SK-N-SH (cell line): ENCODE results near the gene BCAS3.

ENCODE experiments used
- ELF1 ChIP-seq: IDR thresholded peaks from 2 replicates; pipeline ENCODE4 v1.4.0; 2012
- EP300 ChIP-seq, 2 experiments: IDR thresholded peaks; 2 replicates each; pipeline versions ENCODE4 v1.4.0 to v1.6.1; 2012; ENCODE audit warnings: borderline replicate concordance in 1 of 2, low read depth in 1 of 2, low read length in 1 of 2
- EZH2phosphoT487 ChIP-seq: fragments of 200-600 bp; sonication (generic); IDR thresholded peaks from 2 replicates; pipeline ENCODE4 v1.6.1; 2017; ENCODE audit warnings: low read depth, mixed run types, mild to moderate bottlenecking, antibody characterized with exemption, moderate library complexity, borderline replicate concordance
- GATA2 ChIP-seq: sonication (generic); formaldehyde crosslinking; IDR thresholded peaks from 2 replicates; pipeline ENCODE4 v1.5.0; 2020; ENCODE audit warnings: mild to moderate bottlenecking, missing genetic modification reagents
- MXI1 ChIP-seq: IDR thresholded peaks from 2 replicates; pipeline ENCODE4 v1.6.1; 2012; ENCODE audit warnings: mild to moderate bottlenecking, low read depth, low read length, improper control_type of control experiment
- PBX3 ChIP-seq: IDR thresholded peaks from 2 replicates; pipeline ENCODE4; 2012
- POLR2AphosphoS5 ChIP-seq: IDR thresholded peaks from 2 replicates; pipeline ENCODE4 v1.6.1; 2012; ENCODE audit warnings: low read depth, low read length
- RFX5 ChIP-seq: IDR thresholded peaks from 2 replicates; pipeline ENCODE4 v1.6.1; 2012; ENCODE audit warnings: mild to moderate bottlenecking, improper control_type of control experiment, low read length
- SIN3A ChIP-seq: IDR thresholded peaks from 2 replicates; pipeline ENCODE4 v1.6.1; 2012; ENCODE audit warnings: low read depth, mild to moderate bottlenecking, low read length, moderate library complexity, borderline replicate concordance
- TAF1 ChIP-seq: IDR thresholded peaks from 2 replicates; pipeline ENCODE4 v1.6.1; 2012; ENCODE audit warnings: low read depth, mild to moderate bottlenecking, low read length, moderate library complexity, borderline replicate concordance
- TCF12 ChIP-seq: IDR thresholded peaks from 2 replicates; pipeline ENCODE4 v1.4.0; 2012
- TF ChIP-seq, protein P1 (sequence below): fragments of 200-600 bp; sonication (generic); IDR thresholded peaks from 2 replicates; pipeline ENCODE4 v1.6.1; 2017; ENCODE audit warnings: antibody characterized with exemption, mild to moderate bottlenecking, moderate library complexity
- TF ChIP-seq, protein P2 (sequence below): IDR thresholded peaks from 2 replicates; pipeline ENCODE4 v1.4.0; 2012; ENCODE audit warnings: low read depth

GRCh38 chr17:61323003-61323908 lies 645.6 kb downstream of the BCAS3 start:
- TF ChIP-seq, protein P1, sequence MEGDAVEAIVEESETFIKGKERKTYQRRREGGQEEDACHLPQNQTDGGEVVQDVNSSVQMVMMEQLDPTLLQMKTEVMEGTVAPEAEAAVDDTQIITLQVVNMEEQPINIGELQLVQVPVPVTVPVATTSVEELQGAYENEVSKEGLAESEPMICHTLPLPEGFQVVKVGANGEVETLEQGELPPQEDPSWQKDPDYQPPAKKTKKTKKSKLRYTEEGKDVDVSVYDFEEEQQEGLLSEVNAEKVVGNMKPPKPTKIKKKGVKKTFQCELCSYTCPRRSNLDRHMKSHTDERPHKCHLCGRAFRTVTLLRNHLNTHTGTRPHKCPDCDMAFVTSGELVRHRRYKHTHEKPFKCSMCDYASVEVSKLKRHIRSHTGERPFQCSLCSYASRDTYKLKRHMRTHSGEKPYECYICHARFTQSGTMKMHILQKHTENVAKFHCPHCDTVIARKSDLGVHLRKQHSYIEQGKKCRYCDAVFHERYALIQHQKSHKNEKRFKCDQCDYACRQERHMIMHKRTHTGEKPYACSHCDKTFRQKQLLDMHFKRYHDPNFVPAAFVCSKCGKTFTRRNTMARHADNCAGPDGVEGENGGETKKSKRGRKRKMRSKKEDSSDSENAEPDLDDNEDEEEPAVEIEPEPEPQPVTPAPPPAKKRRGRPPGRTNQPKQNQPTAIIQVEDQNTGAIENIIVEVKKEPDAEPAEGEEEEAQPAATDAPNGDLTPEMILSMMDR, result no peak
- no peak for TF ChIP-seq TCF12
- TF ChIP-seq ELF1, result no peak
- TF ChIP-seq SIN3A, result no peak
- TF ChIP-seq PBX3, result no peak
- no peak for TF ChIP-seq MXI1
- no peak for TF ChIP-seq RFX5
- no peak for TF ChIP-seq EZH2phosphoT487
- TF ChIP-seq GATA2 (CRISPR knock-in tag), result no peak
- no peak for TF ChIP-seq EP300 (IDR thresholded peaks at IDR 0.05; ENCODE audit: borderline replicate concordance in 1 of 2, low read depth in 1 of 2, low read length in 1 of 2)
- no peak for TF ChIP-seq TAF1
- no peak for TF ChIP-seq POLR2AphosphoS5
- TF ChIP-seq, protein P2, sequence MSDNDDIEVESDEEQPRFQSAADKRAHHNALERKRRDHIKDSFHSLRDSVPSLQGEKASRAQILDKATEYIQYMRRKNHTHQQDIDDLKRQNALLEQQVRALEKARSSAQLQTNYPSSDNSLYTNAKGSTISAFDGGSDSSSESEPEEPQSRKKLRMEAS, result no peak
